Activated naive CD4-positive, alpha-beta T cell (primary cell): ENCODE data around the gene FAM13B.
"Not testable (repeated sequence)": the region's sequence is repeated elsewhere in the genome, so short reads cannot be mapped to it uniquely, and the experiment has no call there.

ENCODE experiments used
- DNase-seq, 4 experiments: peaks; one replicate each; lab custom pipeline; 2025; lab: John Stamatoyannopoulos, UW

FAM13B gene

GRCh38 chr5:138035605-138036537 is 3.0 kb upstream of the FAM13B start:
- peak in 2 of 4 experiments; percentile 3 to 32 for DNase-seq

GRCh38 chr5:138033907-138034306 is 1.0 kb upstream of the FAM13B start:
- no peak for DNase-seq

GRCh38 chr5:138033386-138033808 is 518 bp upstream of the FAM13B start:
- peak in 2 of 4 experiments; percentile 15 to 20 for DNase-seq

- peak in 2 of 4 experiments; percentile 18 to 26 for DNase-seq
Observed at GRCh38 chr5:138032028-138032571, 779 bp downstream of the FAM13B start.

- DNase-seq = no peak
Observed at GRCh38 chr5:138029944-138030343, 2.9 kb downstream of the FAM13B start.

GRCh38 chr5:138029501-138029900 is 3.4 kb downstream of the FAM13B start:
- no peak for DNase-seq

- no peak for DNase-seq
Observed at GRCh38 chr5:138028971-138029365, 3.9 kb downstream of the FAM13B start.

GRCh38 chr5:138028262-138028970 is 4.5 kb downstream of the FAM13B start:
- not testable (repeated sequence) for DNase-seq

- DNase-seq = not testable (repeated sequence)
Observed at GRCh38 chr5:138026793-138027192, 6.1 kb downstream of the FAM13B start.

- DNase-seq = no peak
Observed at GRCh38 chr5:138025285-138025684, 7.6 kb downstream of the FAM13B start.

- no peak for DNase-seq
Observed at GRCh38 chr5:138024117-138024516, 8.8 kb downstream of the FAM13B start.

GRCh38 chr5:138022912-138023311 is 10.0 kb downstream of the FAM13B start:
- no peak for DNase-seq

GRCh38 chr5:138021771-138022170 is 11.1 kb downstream of the FAM13B start:
- DNase-seq = no peak

GRCh38 chr5:138018849-138019248 is 14.0 kb downstream of the FAM13B start:
- no peak for DNase-seq

GRCh38 chr5:138015916-138016315 is 17.0 kb downstream of the FAM13B start:
- DNase-seq = no peak

GRCh38 chr5:138011991-138012390 is 20.9 kb downstream of the FAM13B start:
- no peak for DNase-seq

GRCh38 chr5:138000102-138000723 is 32.7 kb downstream of the FAM13B start:
- DNase-seq = no peak

GRCh38 chr5:137997726-137998213 is 35.1 kb downstream of the FAM13B start:
- no peak for DNase-seq

GRCh38 chr5:137995749-137996128 is 37.1 kb downstream of the FAM13B start:
- no peak for DNase-seq

GRCh38 chr5:137995077-137995748 is 37.7 kb downstream of the FAM13B start:
- DNase-seq = no peak

GRCh38 chr5:137994556-137994955 is 38.3 kb downstream of the FAM13B start:
- no peak for DNase-seq
